HG02870 (cell line): ENCODE measurements around the gene COMMD1.
"Not testable (repeated sequence)": the region's sequence is repeated elsewhere in the genome, so short reads cannot be mapped to it uniquely, and the experiment has no call there.

Source experiments
- ATAC-seq: cut with Tn5 transposase; IDR thresholded peaks from one replicate; pipeline ENCODE4 v1.9.1; 2021; ENCODE audit warnings: mild to moderate bottlenecking, moderate library complexity; ENCODE audit not compliant: unreplicated experiment

COMMD1 gene

DNA sequence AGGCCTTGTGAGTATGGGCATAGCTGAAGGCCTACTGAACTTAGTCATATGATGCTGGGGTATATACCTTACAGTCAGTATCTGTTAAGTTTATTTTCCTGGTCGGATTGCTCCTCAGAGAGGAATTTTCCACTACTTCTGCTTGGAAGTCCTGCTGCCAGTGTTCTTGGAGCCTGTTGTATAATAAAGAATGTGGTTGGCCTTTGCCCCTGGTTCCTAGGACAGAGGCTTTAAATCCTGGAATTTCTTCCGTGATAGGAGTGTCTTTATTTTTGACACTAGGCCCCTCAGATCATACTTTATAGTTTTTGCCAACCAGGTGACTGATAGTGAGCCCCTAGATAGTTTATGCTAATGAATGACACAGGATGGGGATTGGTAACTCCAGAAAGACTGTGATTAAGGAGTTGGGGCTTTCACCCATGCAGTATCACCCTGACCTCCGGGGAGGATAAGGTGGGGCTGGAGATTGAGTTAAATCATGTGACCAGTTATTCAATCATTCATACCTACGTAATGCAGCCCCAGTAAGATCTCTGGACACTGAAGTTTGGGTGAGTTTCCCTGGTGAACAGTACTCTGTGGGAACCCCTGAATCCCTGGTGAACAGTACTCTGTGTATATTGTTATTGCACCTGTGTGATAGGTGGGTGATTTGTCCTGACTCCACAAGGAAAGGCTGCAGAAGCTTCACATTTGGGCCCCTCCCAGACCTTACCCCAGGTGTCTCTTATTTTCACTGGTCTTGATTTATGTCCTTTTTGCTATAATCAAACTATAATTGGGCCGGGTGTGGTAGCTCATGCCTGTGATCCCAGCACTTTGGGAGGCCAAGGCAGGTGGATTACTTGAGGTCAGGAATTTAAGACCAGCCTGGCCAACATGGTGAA lies 56.9 kb downstream of the COMMD1 start:
- ATAC-seq = no peak

DNA sequence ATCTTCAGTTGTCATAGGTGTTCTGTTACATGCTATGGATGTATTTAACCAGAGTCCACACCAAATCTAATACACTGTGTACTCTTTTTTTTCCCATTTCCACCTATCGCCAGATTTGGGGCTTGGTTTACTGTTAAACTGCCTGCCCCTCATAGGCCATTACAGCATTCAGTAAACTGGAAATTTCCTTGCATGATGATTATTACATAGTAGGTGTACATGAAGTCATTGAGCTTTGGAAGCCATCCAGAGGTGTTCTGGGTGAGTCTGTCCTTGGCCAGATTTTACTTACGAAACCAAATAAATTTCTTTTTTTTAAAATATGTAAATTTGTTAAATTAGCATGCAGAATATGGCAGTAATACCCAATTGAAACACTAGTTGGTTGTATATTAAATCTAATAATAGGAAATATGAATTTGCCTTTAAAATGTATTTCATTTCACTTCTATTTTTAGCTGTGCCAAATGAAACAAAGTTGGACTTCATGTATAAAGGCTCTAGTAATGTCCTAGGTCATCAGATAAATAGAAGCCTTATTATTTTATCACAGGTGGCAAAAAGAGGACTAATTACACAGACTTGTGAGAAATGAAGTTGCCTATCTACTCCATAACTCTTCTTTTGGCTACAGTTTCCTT lies 60.7 kb downstream of the COMMD1 start:
- no peak for ATAC-seq

DNA sequence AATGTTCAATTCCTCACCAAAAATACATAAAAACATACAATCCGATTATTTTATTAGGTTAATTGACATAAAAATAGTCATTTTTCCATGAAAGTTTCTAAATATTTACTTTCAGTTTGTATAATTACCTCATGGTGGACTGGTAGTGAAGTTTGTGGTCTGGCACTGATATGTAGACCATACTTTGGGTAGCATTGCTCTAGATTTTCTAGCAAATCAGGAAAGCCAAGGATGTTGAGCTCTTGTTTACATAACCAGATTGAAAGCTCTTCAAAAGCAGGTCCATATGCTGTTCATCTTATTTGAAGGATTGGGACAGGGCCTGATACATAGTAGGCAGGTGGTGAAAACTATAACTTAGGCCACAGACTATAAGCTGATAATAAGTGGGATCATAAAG lies 61.8 kb downstream of the COMMD1 start:
- ATAC-seq = no peak

DNA sequence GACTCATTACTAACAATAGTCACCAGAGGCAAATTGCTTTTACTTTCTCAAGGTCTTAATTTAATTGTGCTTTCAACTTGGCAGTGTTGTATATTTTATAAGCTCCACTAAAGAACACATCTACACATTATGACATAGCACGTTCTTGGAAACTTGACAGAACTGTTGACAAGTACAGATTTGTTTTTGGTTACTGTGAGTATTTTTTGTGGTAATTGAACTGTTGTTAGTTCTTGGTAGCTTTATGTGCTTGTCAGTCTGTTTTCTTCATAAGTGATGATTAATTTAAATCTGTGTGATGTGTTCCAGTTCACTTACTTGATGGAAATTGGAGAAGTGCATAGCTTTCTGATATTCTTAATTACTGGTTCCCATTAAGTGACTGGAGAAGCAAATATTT lies 63.9 kb downstream of the COMMD1 start:
- ATAC-seq = no peak

DNA sequence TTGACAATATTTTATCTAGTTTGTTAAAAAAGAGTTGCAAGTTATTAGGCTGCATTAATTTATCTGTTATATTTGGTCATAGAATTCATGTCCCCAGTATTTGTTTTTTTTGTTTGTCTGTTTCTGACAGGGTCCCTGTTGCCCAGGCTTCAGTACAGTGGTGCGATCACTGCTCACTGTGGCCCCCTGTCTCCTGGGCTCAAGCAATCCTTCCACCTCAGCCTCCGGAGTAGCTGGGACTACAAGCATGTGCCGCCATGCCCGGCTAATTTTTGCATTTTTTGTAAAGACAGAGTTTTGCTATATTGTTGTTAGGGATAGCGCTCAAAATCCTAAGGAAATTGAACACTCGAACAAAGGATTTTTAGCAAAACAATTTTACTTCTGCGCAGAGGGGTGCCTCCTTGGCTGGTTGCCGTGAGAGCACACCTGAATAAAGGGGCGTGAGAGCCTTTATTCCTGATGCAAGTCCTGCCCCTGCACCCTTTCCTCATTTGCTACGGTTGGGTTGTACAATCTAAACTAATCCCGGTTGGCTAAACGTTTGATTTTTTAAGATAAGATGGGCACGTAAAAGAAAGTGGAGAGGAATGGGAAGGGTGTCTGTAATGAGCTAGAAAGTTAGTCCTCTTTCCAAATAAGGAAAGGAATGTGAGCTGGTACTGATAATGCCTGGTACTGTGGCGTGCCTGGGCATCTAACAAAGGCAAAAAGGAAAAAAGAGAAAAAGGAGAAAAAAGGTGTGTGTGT lies 65.5 kb downstream of the COMMD1 start:
- ATAC-seq = no peak

DNA sequence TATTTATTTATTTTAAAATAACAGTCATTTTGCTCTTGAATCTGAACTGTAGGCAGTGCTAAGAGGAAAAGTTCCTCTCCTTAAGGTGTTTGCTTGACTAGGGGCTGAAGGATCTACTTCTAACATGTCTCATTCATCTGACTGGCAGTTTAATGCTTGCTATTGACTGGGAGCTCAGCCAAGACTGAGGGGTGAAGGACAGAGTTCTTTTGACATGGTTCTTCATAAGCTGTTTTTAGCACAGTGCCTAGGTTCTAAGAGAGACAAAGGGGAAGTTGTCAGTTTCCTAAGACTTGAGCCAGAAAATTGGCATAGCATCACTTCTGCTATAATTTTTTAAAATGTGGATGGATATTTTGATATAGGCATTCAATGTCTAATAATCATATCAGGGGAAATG lies 73.0 kb downstream of the COMMD1 start:
- ATAC-seq = no peak

DNA sequence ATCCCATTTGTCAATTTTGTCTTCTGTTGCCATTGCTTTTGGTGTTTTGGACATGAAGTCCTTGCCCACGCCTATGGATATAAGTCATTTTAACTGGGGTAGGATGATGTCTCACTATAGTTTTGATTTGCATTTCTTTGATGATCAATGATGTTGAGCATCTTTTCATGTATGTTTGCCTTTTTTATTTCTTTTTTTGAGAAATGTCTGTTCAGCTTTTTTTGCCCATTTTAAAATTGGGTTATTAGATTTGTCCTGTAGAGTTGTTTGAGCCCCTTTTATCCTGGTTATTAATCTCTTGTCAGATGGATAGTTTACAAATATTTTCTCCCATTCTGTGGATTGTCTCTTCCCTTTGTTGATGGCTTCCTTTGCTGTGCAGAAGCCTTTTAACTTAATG lies 75.3 kb downstream of the COMMD1 start:
- no peak for ATAC-seq

DNA sequence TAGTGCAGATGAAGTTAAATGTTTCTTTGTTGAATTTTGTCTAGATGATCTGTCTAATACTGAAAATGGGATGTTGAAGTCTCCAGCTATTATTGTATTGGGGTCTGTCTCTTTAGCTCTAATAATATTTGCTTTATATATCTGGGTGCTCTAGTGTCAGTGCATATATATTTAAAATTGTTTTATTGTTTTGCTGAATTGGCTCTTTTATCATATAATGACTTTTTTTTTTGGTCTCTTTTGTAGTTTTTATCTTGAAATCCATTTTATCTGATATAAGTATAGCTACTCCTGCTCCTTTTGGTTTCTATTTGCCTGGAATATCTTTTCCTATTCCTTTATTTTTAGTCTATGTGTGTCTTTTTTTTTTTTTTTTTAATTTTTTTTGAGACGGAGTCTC lies 79.2 kb downstream of the COMMD1 start:
- no peak for ATAC-seq

DNA sequence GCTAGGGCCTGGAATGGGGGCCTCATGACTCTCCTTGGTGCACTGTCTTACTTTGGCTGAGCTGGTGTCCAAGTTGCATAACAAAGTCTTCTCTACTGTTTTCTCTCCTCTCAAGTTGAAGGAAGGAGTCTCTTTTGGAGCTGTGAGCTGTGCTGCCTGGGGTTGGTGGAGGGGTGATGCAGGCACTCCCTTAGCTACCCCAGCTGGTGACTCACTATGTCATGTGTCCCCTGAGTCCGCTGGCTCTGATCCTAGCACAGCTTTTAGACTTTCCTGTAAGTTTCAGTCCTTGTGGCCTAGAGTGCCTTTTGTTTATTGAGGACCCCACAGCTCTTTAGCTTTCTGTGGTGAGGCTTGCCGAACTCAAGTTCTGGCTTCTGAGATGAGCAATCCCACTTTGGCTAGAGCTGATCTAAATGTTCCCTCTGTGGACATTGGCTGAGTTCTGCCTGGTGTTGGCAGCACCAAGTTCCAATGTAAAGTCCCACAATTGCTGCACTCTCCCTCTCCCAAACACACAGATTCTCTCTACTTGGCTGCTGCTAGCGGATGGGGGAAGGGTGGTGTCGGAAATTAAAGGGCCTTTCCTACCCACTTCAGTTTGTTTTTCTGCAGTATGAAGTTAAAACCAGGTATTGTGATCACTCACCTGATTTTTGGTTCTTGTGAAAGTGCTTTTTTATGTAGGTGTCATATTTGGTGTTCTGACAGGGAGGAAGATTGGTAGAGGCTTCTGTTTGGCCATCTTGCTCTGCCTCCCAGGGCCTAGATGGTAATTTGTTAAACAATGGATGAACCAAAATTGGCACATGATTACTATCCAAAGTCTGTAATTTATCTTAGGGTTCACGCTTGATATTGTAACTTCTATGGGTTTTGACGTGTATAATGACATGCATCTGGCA lies 83.2 kb downstream of the COMMD1 start:
- ATAC-seq = no peak

DNA sequence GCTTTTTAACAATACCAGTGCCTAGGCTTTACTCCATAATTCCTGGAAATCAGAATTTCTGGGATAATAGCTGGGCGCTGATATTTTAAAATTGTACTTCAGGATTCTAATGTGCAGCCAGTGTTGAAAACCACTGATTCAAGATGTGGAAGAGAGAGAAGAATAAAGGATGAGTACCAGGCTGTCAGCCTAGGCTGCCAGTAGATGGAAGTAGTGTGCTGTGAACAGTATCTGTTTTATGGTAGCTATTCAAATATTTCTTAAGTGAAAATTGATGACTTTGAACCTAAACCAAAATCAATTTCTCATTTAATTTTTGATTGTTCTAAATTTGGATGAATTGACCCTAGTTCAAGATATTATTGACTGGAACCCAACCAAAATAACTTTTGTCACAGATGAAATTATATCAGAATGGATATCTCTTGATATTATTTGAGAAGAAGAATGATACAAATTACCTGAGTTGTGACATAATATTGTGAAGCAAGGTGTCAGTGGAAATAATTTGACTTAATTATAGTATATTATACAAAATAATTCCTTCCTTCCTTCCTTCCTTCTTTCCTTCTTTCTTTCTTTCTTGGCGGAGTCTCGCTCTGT lies 88.0 kb downstream of the COMMD1 start:
- no peak for ATAC-seq

DNA sequence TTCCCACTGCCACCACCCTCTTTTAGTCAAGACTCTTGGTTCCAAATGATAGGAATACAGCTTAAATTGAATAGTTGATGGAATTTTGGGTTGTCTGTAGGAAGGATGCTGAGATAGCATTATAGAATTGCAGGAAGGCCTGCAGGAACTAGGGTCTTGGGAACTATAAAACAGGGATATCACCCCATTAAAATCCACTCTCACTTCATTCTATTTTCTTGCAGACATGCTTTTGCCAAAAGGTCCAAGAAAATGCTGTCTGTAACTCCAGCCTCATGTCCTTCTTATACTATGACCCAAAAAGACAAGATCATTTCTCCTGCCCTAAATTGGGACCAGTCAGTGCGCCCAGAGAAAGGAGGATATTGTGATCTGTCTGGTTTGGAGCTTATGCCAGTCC lies 89.1 kb downstream of the COMMD1 start:
- no peak for ATAC-seq

DNA sequence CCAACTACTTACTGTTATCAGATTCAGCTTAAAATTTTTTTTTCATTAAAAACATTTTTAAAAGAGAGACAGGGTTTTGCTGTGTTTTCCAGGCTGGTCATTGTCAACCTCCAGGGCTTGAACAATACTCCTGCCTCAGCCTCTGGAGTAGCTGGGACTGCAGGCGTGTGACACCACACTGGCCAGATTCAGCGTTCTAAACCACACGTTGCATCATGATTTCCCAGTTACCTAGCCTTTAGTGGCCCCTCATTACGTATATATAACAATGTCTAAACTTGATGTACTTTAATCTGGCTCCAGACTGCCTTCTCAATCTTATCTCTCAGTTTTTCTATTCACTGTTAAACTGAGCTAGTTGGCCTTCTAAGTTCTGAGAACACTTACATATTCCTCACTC lies 89.6 kb downstream of the COMMD1 start:
- peak; percentile 18 for ATAC-seq

DNA sequence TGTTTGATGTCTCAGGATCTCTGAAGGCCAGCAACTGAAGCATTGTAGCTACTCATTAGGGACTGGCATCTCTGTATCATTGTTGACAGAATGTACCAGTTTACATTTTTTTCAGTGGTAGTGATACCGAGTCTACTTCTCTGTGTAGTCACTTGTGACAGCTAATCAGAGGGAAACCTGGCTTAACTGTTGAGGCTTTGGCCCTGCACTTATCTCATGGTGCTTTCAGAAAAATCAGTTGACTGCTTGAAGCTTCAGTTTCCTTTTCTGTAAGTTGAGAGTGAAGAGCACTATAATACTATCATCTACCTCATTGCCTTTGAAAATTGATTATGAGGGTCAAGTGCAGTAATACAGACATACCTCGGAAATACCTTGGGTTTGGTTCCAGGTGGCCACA lies 90.0 kb downstream of the COMMD1 start:
- ATAC-seq = peak; percentile 88

DNA sequence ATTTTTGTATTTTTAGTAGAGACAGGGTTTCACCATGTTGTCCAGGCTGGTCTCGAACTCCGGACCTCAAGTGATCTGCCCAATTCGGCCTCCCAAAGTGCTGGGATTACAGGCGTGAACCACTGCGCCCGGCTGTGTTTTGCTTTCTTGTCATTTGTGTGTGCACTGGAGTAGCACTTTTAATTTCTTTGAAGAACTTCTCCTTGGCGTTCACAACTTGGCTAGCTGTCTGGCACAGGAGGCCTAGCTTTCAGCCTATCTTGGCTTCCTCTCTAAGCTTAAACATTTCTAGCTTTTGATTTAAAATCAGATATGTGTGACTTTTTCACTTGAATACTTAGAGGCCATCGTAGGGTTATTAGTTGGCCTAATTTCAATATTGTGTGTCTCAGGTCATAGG lies 93.0 kb downstream of the COMMD1 start:
- no peak for ATAC-seq

DNA sequence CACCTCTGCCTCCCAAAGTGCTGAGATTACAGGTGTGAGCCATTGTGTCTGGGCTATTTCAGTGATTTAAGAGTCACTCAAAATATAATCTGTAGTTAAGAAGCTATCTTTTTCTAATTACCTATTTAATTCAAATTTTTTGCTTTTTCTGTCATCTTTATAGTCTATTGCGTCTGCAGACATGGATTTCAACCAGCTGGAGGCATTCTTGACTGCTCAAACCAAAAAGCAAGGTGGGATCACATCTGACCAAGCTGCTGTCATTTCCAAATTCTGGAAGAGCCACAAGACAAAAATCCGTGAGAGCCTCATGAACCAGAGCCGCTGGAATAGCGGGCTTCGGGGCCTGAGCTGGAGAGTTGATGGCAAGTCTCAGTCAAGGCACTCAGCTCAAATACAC lies 95.1 kb downstream of the COMMD1 start:
- no peak for ATAC-seq

DNA sequence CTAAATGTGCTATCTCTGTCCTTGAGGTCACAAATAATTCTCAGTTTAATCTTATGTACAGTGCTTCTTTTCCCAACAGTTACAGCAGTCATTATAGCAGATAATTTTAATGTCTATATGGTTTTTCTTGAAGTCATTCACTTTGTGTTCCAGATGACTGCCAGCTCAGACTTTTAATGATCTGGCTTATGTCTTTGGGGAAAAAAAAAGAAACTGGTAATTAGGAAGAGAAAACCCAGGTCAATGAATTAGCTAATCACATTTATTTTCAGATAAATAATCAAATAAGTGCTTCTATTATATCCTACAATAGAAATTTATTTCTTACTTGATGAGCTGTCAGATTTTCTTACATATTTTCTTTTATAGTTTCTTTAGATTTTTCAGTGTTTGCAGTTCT lies 96.0 kb downstream of the COMMD1 start:
- ATAC-seq = no peak

DNA sequence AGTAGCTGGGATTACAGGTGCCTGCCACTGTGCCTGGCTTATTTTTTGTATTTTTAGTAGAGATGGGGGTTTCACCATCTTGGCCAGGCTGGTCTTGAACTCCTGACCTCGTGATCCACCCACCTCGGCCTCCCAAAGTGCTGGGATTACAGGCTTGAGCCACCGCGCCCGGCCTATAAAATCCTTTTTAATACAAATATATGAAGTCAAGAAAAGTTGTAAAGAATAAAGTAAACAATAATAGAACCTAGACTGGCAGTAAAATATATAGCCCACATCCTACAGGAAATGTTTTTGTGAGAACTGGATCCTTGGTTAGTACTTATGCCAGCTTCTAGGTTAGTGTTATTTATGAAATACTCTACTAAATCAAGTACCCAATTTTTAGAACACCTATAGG lies 99.0 kb downstream of the COMMD1 start:
- ATAC-seq = not testable (repeated sequence)

DNA sequence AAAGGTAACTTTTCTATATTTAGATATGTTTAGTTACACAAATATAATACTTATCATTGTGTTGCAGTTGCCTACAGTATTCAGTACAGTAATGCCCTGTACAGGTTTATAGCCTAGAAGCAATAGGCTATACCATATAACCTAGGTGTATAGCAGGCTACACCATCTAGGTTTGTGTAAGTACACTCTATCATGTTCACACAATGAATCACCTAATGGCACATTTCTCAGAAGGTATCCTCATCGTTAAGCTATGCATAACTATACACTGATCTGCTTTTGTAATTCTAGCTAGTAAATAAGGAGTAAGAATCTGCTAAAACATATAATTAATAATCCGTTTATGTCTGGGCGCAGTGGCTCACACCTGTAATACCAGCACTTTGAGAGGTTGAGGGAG lies 102.1 kb downstream of the COMMD1 start:
- ATAC-seq = no peak

DNA sequence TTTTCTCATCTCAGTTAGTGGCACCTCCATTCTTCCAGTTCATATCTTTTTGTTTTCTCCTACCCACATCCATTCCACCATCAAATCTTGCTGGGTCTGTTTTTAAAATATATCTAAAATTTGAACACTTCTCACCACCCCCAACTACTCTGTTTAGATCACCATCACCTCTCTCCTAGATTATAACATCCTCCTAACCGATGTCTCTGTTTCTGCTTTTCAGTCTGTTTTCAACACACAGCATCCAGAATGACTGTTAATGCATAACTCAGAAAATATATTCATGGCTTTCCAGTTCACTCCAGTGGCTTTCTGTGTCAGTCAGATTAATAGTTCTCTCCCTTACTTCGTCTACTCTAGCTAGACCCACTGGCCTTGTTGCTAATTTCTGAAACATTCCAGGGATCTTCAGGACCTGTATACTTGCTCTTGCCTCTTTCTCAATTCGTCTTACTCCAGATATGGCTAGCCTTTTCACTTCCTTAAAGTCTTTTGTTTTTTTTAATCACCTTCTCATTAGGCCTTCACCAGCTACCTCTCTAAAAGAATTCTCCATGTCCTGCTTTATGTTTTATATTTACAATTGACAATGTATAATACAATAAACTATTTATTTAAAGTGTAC lies 105.3 kb downstream of the COMMD1 start:
- ATAC-seq = no peak

DNA sequence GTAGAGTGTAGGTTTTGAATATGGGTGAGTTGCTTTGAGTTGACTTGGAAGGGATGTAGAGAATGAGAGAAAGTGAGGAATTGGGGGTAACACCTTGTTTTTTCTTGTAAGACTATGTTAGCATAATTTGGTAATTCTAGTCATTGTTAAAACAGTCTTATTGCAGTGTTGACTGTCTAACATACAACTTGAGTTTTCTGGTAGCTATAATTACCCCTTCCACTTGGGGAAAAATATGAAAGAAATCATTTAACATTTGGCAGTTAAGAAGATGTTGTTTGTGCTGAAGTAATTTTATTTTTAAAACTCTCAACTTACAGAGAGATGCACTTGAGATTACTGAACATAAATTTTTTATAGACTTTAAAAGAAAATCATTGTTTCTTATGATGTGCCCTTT lies 108.2 kb downstream of the COMMD1 start:
- no peak for ATAC-seq
